ENCODE measurements around the gene USP3. TPM values are rescaled to one million over a fixed set of nuclear protein-coding genes. Genes with fewer than 3 reads are reported as not detected.

Gene USP3
- polyA plus RNA-seq, 1 donor (not counting 4 experiments of a cell fraction or from before 2014, with no cell fraction given) = 16.2 TPM

- H3K36me3 ChIP-seq (ENCODE audit: control insufficient read depth in 2 of 2, extremely low read depth in 1 of 2, insufficient read depth in 2 of 2, low read length in 2 of 2) = no peaks in the 10 kb centered on the region
- H3K4me2 ChIP-seq (ENCODE audit: control insufficient read depth, extremely low read depth, insufficient read depth, low read depth, low read length) = no peak overlapping the region
- TF ChIP-seq CTCF (optimal IDR thresholded peaks at IDR 0.05 in 1 of 3, IDR thresholded peaks at IDR 0.05 in 1 of 3, conservative IDR thresholded peaks at IDR 0.05 in 1 of 3; ENCODE audit: extremely low read depth in 1 of 3, insufficient read depth in 2 of 3, low read length in 3 of 3) (no peak), EZH2 (IDR thresholded peaks at IDR 0.05; ENCODE audit: low read length) (no peak)
- no peak for FAIRE-seq
- H3K4me1 ChIP-seq (ENCODE audit: control insufficient read depth, extremely low read depth, insufficient read depth, low read length) = no peaks in the 10 kb centered on the region
- H3K4me3 ChIP-seq (ENCODE audit: control insufficient read depth in 2 of 3, extremely low read depth in 1 of 3, insufficient read depth in 2 of 3, low read depth in 1 of 3, low read length in 3 of 3) = no peak overlapping the region
- no peaks in the 10 kb centered on the region for H3K9me1 ChIP-seq (ENCODE audit: control insufficient read depth, extremely low read depth, insufficient read depth, low read length)
- H3K79me2 ChIP-seq (ENCODE audit: control insufficient read depth, insufficient read depth, low read length) = no peaks in the 10 kb centered on the region
- dilution Hi-C loops (cut with MboI; ENCODE audit: extremely low pct_ligation_motif_present, low sequenced_read_pairs) = no loop called here
- no peak for DNase-seq (ENCODE audit: low read depth, low spot score)
- H4K20me1 ChIP-seq (ENCODE audit: control insufficient read depth, extremely low read depth, insufficient read depth, low read length) = no peaks in the 10 kb centered on the region
- no peaks in the 10 kb centered on the region for H3K9me3 ChIP-seq (ENCODE audit: control insufficient read depth, low read depth, low read length)
- H3K27me3 ChIP-seq (ENCODE audit: control insufficient read depth, extremely low read depth, insufficient read depth, low read length) = no peaks in the 10 kb centered on the region
- no peak overlapping the region for H3K9ac ChIP-seq (ENCODE audit: control insufficient read depth, extremely low read depth, insufficient read depth, low read length)
- no peak overlapping the region for H2AFZ ChIP-seq (ENCODE audit: control insufficient read depth, low read length)
- no peak overlapping the region for H3K27ac ChIP-seq (ENCODE audit: control insufficient read depth, insufficient read depth, low read length)
Observed at GRCh38 chr15:63539998-63540397, 35.6 kb downstream of the USP3 start.

- FAIRE-seq = no peak
- H3K36me3 ChIP-seq (ENCODE audit: control insufficient read depth in 2 of 2, extremely low read depth in 1 of 2, insufficient read depth in 2 of 2, low read length in 2 of 2) = no peaks in the 10 kb centered on the region
- H3K4me2 ChIP-seq (ENCODE audit: control insufficient read depth, extremely low read depth, insufficient read depth, low read depth, low read length) = no peak overlapping the region
- no peak overlapping the region for H3K4me3 ChIP-seq (ENCODE audit: control insufficient read depth in 2 of 3, extremely low read depth in 1 of 3, insufficient read depth in 2 of 3, low read depth in 1 of 3, low read length in 3 of 3)
- no peaks in the 10 kb centered on the region for H3K9me3 ChIP-seq (ENCODE audit: control insufficient read depth, low read depth, low read length)
- DNase-seq (ENCODE audit: low read depth, low spot score) = no peak
- no peaks in the 10 kb centered on the region for H3K9me1 ChIP-seq (ENCODE audit: control insufficient read depth, extremely low read depth, insufficient read depth, low read length)
- TF ChIP-seq CTCF (optimal IDR thresholded peaks at IDR 0.05 in 1 of 3, IDR thresholded peaks at IDR 0.05 in 1 of 3, conservative IDR thresholded peaks at IDR 0.05 in 1 of 3; ENCODE audit: extremely low read depth in 1 of 3, insufficient read depth in 2 of 3, low read length in 3 of 3) = no peak
- no peak for TF ChIP-seq EZH2 (IDR thresholded peaks at IDR 0.05; ENCODE audit: low read length)
- no peaks in the 10 kb centered on the region for H3K79me2 ChIP-seq (ENCODE audit: control insufficient read depth, insufficient read depth, low read length)
- no peaks in the 10 kb centered on the region for H4K20me1 ChIP-seq (ENCODE audit: control insufficient read depth, extremely low read depth, insufficient read depth, low read length)
- H3K27me3 ChIP-seq (ENCODE audit: control insufficient read depth, extremely low read depth, insufficient read depth, low read length) = no peaks in the 10 kb centered on the region
- no peak overlapping the region for H2AFZ ChIP-seq (ENCODE audit: control insufficient read depth, low read length)
- no peak overlapping the region for H3K27ac ChIP-seq (ENCODE audit: control insufficient read depth, insufficient read depth, low read length)
- no peak overlapping the region for H3K9ac ChIP-seq (ENCODE audit: control insufficient read depth, extremely low read depth, insufficient read depth, low read length)
- dilution Hi-C loops (cut with MboI; ENCODE audit: extremely low pct_ligation_motif_present, low sequenced_read_pairs) = no loop called here
- no peaks in the 10 kb centered on the region for H3K4me1 ChIP-seq (ENCODE audit: control insufficient read depth, extremely low read depth, insufficient read depth, low read length)
Observed at GRCh38 chr15:63540449-63540848, 36.1 kb downstream of the USP3 start.

Data from keratinocyte (primary cell).